ENCODE measurements around the gene PLD5. TPM values are rescaled to one million over a fixed set of nuclear protein-coding genes. Genes with fewer than 3 reads are reported as not detected.
"Not testable (repeated sequence)": the region's sequence is repeated elsewhere in the genome, so short reads cannot be mapped to it uniquely, and the experiment has no call there.

The PLD5 gene
- total RNA-seq, 2 donors from 2014 or later = 1.8 TPM; not detected in 1

DNA sequence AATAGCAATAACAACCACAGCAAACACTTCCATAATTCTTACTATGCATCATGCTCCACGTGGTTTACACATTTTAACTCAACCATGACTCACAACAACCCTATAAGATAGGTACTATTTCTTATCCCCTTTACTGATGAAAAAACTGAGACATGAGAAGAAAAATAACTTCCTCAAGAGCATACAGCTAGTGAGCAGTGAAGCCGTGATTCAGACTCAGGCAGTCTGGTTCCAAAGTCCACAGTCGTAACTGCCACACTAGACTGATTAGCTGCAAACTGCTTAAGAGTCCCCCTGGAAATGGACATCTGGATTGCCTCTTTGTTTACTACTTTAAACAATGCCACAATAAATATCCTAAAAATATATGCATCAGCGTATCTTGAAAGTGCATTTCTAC lies 55.7 kb downstream of the PLD5 start:
- no peak for TF ChIP-seq POLR2A (IDR thresholded peaks at IDR 0.05)
- TF ChIP-seq, protein P1, sequence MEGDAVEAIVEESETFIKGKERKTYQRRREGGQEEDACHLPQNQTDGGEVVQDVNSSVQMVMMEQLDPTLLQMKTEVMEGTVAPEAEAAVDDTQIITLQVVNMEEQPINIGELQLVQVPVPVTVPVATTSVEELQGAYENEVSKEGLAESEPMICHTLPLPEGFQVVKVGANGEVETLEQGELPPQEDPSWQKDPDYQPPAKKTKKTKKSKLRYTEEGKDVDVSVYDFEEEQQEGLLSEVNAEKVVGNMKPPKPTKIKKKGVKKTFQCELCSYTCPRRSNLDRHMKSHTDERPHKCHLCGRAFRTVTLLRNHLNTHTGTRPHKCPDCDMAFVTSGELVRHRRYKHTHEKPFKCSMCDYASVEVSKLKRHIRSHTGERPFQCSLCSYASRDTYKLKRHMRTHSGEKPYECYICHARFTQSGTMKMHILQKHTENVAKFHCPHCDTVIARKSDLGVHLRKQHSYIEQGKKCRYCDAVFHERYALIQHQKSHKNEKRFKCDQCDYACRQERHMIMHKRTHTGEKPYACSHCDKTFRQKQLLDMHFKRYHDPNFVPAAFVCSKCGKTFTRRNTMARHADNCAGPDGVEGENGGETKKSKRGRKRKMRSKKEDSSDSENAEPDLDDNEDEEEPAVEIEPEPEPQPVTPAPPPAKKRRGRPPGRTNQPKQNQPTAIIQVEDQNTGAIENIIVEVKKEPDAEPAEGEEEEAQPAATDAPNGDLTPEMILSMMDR (IDR thresholded peaks at IDR 0.05) = no peak
- WGBS, 2 donors = 12 to 14% methylated on average over 4 of the region's 4 CpGs
- Histone ChIP-seq H3K4me1 (no peaks in the 10 kb centered on the region), H3K9me3 (no peaks in the 10 kb centered on the region), H3K36me3 (replicated peaks in 1 of 2; ENCODE audit: insufficient read depth in 1 of 2, low read depth in 2 of 2) (no peaks in the 10 kb centered on the region), H3K4me3 (no peak overlapping the region), H3K27me3 (no peaks in the 10 kb centered on the region), H3K27ac (no peak overlapping the region)
- DNase-seq (no peak), ATAC-seq (no peak)
- intact Hi-C loops (cut with DNase I) = no loop called here

DNA sequence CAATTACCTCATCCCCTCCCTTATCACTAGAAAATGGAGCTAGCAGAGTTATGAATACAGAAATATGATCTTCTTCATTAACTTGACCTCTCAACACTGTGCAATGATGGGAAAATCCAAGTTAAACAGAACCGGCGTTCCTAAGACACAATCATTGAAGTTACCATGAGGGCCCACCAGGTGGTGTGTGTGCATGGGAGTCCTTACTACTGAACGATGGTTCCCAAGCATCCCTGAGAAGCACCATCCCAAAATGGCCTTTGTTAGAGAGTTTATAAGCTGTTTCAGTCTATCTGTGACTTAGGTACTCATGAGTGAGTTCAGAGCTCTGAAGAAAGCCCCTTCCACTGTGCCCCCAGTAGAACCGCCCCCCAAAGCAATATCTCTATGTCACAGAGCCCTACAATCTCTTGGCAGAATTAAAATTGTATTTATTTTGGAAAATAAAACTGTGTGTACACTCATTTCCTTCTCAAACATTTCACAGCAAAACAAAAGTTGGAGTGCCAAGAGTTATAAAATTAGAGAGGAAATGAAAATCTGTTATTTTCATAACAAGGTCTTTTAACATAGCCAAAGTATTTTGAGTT lies 56.8 kb downstream of the PLD5 start:
- H3K27me3 ChIP-seq = no peaks in the 10 kb centered on the region
- DNase-seq (peak; percentile 36 to 53 (median 46)), ATAC-seq (peak; percentile 47)
- H3K4me3 ChIP-seq = no peak overlapping the region
- H3K9me3 ChIP-seq = no peaks in the 10 kb centered on the region
- intact Hi-C loops (cut with DNase I) = no loop called here
- H3K36me3 ChIP-seq (replicated peaks in 1 of 2; ENCODE audit: insufficient read depth in 1 of 2, low read depth in 2 of 2) = no peaks in the 10 kb centered on the region
- H3K27ac ChIP-seq = no peak overlapping the region
- H3K4me1 ChIP-seq = no peaks in the 10 kb centered on the region
- WGBS, 2 donors = 10 to 17% methylated on average over 4 of the region's 4 CpGs
- TF ChIP-seq, protein P1 (IDR thresholded peaks at IDR 0.05) = peak; percentile 11 to 51 (median 38)
- no peak for TF ChIP-seq POLR2A (IDR thresholded peaks at IDR 0.05)

DNA sequence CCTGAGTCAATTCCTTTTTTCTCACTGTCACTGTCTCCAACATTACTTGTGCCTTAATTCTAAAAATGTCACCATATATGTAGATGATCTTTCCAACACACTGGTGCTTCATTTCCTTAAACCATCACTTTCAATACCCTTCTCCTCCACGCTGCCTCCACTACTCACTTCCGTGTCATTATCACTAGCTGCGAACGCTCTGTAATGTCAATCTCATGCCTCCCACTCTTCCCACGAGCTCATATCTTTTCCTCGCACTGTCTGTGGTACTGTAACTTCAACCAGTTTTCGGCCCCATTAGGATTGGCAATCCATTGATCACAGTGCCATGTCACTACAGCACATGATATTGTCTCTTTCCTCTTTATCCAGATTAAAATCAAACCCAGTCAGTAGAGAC lies 61.6 kb downstream of the PLD5 start:
- Histone ChIP-seq H3K9me3 (no peaks in the 10 kb centered on the region), H3K27me3 (no peaks in the 10 kb centered on the region), H3K4me3 (no peak overlapping the region), H3K27ac (no peak overlapping the region), H3K4me1 (no peaks in the 10 kb centered on the region), H3K36me3 (replicated peaks in 1 of 2; ENCODE audit: insufficient read depth in 1 of 2, low read depth in 2 of 2) (no peaks in the 10 kb centered on the region)
- DNase-seq (no peak), ATAC-seq (no peak)
- 72 to 80% methylated on average over 7 of the region's 7 CpGs for WGBS, 2 donors
- no peak for TF ChIP-seq POLR2A (IDR thresholded peaks at IDR 0.05)
- TF ChIP-seq, protein P1 (IDR thresholded peaks at IDR 0.05) = no peak
- intact Hi-C loops (cut with DNase I) = no loop called here

DNA sequence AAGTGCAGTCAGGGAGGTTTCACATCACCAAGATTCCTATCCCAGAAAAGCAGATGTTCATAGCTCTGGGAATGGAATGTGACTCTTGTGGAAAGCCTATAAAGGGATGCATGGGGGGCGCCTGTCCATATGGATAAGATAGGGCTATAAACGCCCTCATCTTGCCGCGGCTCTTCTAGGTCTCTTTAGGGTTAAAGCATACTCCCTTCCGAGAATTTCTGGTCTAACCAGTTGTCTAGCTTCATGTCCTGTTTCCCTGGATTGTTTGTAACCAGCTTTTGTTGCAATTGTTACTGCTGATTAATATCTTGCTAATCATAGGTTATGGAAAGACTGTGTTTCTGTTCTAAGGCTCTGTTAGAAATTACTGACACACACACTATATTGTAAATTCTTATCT lies 64.8 kb downstream of the PLD5 start:
- not testable (repeated sequence) for H3K27me3 ChIP-seq; ATAC-seq; H3K4me3 ChIP-seq; DNase-seq; H3K9me3 ChIP-seq; H3K4me1 ChIP-seq; H3K27ac ChIP-seq; H3K36me3 ChIP-seq (replicated peaks in 1 of 2; ENCODE audit: insufficient read depth in 1 of 2, low read depth in 2 of 2)
- whole genome bisulfite sequencing, 2 donors = 51 to 70% methylated on average over 5 of the region's 5 CpGs
- intact Hi-C loops (cut with DNase I) = loop anchor here (10.0 kb wide), 1 partner anchor 865 kb away; no protein-coding TSS in a partner anchor

DNA sequence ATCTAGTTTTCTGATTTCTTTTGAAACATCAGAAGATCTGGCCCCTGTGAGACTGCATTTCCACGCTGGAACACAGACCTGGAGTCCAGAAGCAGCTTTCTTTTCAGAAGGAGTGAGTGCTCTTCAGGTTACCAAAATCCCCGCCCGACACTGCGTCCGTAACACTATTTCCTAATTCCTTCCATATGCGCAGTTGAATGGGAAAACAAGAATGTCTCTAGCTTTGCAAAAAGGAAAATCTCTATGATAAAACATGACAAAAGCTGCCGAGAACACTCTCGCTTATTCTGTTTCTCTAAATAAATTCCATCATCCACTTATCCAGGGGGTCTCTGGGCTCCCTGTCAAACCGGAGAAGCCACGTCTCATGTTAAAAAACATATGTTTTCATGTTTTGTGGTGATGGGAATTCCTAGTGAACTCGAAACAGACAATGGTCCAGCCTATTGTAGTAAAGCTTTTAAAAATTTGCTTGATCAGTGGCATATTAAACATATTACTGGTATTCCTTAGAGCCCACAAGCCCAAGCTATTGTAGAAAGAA lies 67.7 kb downstream of the PLD5 start:
- 69 to 73% methylated on average over 11 of the region's 11 CpGs for WGBS, 2 donors
- DNase-seq (no peak), ATAC-seq (no peak)
- H3K4me3 ChIP-seq = no peak overlapping the region
- intact Hi-C loops (cut with DNase I) = loop anchor here (10.0 kb wide), 1 partner anchor 868 kb away; no protein-coding TSS in a partner anchor
- H3K27me3 ChIP-seq = peaks cover 0 to 7% of the 10 kb centered on the region in 2 donors
- no peak overlapping the region for H3K27ac ChIP-seq
- H3K9me3 ChIP-seq = no peaks in the 10 kb centered on the region
- H3K4me1 ChIP-seq = no peaks in the 10 kb centered on the region
- H3K36me3 ChIP-seq (replicated peaks in 1 of 2; ENCODE audit: insufficient read depth in 1 of 2, low read depth in 2 of 2) = no peaks in the 10 kb centered on the region
- TF ChIP-seq POLR2A (IDR thresholded peaks at IDR 0.05) = no peak
- TF ChIP-seq, protein P1 (IDR thresholded peaks at IDR 0.05) = no peak

Measured in body of pancreas (tissue), 4 donors.